HUES64 (cell line): ENCODE measurements around the gene ROPN1B.

Experiments
- H3K27ac ChIP-seq: 2 replicates; pipeline ENCODE4 v1.7.0; 2013; ENCODE audit warnings: low read depth, low read length, inconsistent platforms
- H3K27me3 ChIP-seq: 2 replicates; pipeline ENCODE4 v1.6.1; 2013; ENCODE audit warnings: mild to moderate bottlenecking, low read length; ENCODE audit not compliant: insufficient read depth
- H3K36me3 ChIP-seq: 2 replicates; pipeline ENCODE4 v1.6.1; 2013; ENCODE audit warnings: mild to moderate bottlenecking, low read length; ENCODE audit not compliant: insufficient read depth
- H3K4me1 ChIP-seq: 2 replicates; pipeline ENCODE4 v1.6.1; 2013; ENCODE audit warnings: mild to moderate bottlenecking, low read length, moderate library complexity; ENCODE audit not compliant: insufficient read depth
- H3K4me3 ChIP-seq: 2 replicates; pipeline ENCODE4 v1.5.1; 2013; ENCODE audit warnings: mild to moderate bottlenecking, low read length, moderate library complexity
- H3K9ac ChIP-seq: 2 replicates; pipeline ENCODE4 v1.6.1; 2013; ENCODE audit warnings: mild to moderate bottlenecking, low read depth, low read length
- H3K9me3 ChIP-seq: 2 replicates; pipeline ENCODE4 v1.6.1; 2013; ENCODE audit warnings: low read depth, low read length; ENCODE audit not compliant: insufficient read depth
- WGBS: fragments of 150-250, 120-280 bp; methylation state at CpG from one replicate; pipeline ENCODE4 v1.1.7; 2013; ENCODE audit warnings: missing lambda C conversion rate; 5-methylcytosine and 5-hydroxymethylcytosine counted together

ROPN1B gene

DNA sequence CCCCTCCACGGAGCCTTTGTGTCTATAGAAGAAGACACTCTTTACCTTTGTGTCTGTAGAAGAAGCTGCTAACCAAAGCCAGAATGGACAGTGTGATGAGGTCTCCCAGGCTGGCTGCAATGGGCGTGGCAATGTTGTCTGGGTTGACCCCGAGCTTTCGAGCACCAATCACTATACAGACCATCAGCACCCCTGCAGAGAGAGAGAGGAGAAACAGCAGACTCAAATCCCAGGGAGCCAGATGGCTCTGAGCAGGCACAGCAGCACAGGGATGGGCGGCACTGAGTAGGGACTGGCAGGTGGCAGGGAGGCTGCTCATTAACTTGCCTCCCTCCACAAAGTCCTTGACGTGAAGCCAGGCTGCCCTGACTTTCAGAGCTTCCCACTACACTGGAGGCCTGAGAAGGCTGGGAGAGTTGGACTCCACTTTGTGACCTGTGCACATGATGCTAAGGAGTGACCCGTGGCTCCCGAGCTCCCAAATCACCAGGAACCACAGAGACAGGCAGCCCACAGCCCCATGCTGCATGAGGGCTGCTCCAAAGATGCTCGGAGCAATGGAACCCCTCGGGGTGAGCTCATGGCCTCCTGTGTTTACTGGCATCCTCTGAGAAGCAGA, 53.9 kb downstream of the ROPN1B start:
- H3K27me3 ChIP-seq, result no peaks in the 10 kb centered on the region; the same call in 1 of the 2 replicates
- no peak overlapping the region for H3K27ac ChIP-seq
- H3K9me3 ChIP-seq, result peaks cover 10% of the 10 kb centered on the region
- no peak overlapping the region for H3K4me3 ChIP-seq
- H3K4me1 ChIP-seq, result peaks cover 17% of the 10 kb centered on the region
- WGBS, result 82% methylated on average over 10 of the region's 10 CpGs
- peaks cover 3% of the 10 kb centered on the region; the same call in 1 of the 2 replicates for H3K36me3 ChIP-seq
- no peak overlapping the region for H3K9ac ChIP-seq

GRCh38 chr3:126023390-126023789, 54.4 kb downstream of the ROPN1B start:
- WGBS, result 80% methylated on average over 10 of the region's 10 CpGs
- Histone ChIP-seq H3K36me3 (peaks cover 3% of the 10 kb centered on the region; the same call in 1 of the 2 replicates), H3K9ac (no peak overlapping the region), H3K27me3 (no peaks in the 10 kb centered on the region; the same call in 1 of the 2 replicates), H3K4me1 (peaks cover 17% of the 10 kb centered on the region), H3K9me3 (peaks cover 15% of the 10 kb centered on the region), H3K27ac (no peak overlapping the region), H3K4me3 (no peak overlapping the region)

- H3K27me3 ChIP-seq, result no peaks in the 10 kb centered on the region; the same call in 1 of the 2 replicates
- H3K4me3 ChIP-seq, result no peak overlapping the region
- peaks cover 17% of the 10 kb centered on the region for H3K4me1 ChIP-seq
- peaks cover 24% of the 10 kb centered on the region for H3K9me3 ChIP-seq
- H3K9ac ChIP-seq, result no peak overlapping the region
- peaks cover 3% of the 10 kb centered on the region; the same call in 1 of the 2 replicates for H3K36me3 ChIP-seq
- 94% methylated on average over 9 of the region's 9 CpGs for WGBS
- H3K27ac ChIP-seq, result no peak overlapping the region
These were observed 55.3 kb downstream of the ROPN1B start for GRCh38 chr3:126024049-126024854.

GRCh38 chr3:126025116-126025729, 56.2 kb downstream of the ROPN1B start:
- Histone ChIP-seq H3K4me3 (no peak overlapping the region), H3K9ac (no peak overlapping the region), H3K27ac (no peak overlapping the region), H3K9me3 (peaks cover 29% of the 10 kb centered on the region), H3K27me3 (no peaks in the 10 kb centered on the region; the same call in 1 of the 2 replicates), H3K36me3 (peaks cover 3% of the 10 kb centered on the region; the same call in 1 of the 2 replicates), H3K4me1 (peaks cover 16% of the 10 kb centered on the region)
- 90% methylated on average over 14 of the region's 14 CpGs for WGBS

DNA sequence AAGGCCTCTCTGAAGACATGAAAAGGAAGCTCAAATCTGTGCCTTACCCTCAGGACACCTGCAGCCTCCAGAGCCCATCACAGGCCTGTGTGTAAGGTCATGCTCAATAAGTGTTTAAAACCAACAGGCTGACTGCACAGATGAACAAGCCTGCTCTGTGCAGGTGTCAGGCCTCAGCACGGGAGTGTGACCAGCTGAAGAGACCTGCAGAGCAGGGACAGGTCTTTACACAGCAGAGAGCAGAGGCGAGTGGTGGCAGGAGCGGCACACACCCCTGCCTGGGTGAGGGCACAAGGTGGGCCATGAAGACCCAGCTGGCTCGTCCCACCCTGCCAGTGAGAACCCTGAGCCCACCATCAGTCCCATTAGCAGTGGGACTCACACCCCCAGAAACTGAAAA, 56.9 kb downstream of the ROPN1B start:
- no peak overlapping the region for H3K9ac ChIP-seq
- no peak overlapping the region for H3K4me3 ChIP-seq
- H3K4me1 ChIP-seq, result peaks cover 13% of the 10 kb centered on the region; the same call in 1 of the 2 replicates
- 91% methylated on average over 4 of the region's 4 CpGs for WGBS
- H3K27me3 ChIP-seq, result no peaks in the 10 kb centered on the region; the same call in 1 of the 2 replicates
- peaks cover 29% of the 10 kb centered on the region for H3K9me3 ChIP-seq
- peaks cover 3% of the 10 kb centered on the region; the same call in 1 of the 2 replicates for H3K36me3 ChIP-seq
- no peak overlapping the region for H3K27ac ChIP-seq

GRCh38 chr3:126026277-126026751, 57.3 kb downstream of the ROPN1B start:
- Histone ChIP-seq H3K4me3 (no peak overlapping the region), H3K4me1 (peaks cover 11% of the 10 kb centered on the region; the same call in 1 of the 2 replicates), H3K36me3 (peaks cover 3% of the 10 kb centered on the region; the same call in 1 of the 2 replicates), H3K27ac (no peak overlapping the region), H3K9ac (no peak overlapping the region), H3K27me3 (no peaks in the 10 kb centered on the region; the same call in 1 of the 2 replicates), H3K9me3 (peaks cover 29% of the 10 kb centered on the region)
- 93% methylated on average over 11 of the region's 11 CpGs for WGBS

DNA sequence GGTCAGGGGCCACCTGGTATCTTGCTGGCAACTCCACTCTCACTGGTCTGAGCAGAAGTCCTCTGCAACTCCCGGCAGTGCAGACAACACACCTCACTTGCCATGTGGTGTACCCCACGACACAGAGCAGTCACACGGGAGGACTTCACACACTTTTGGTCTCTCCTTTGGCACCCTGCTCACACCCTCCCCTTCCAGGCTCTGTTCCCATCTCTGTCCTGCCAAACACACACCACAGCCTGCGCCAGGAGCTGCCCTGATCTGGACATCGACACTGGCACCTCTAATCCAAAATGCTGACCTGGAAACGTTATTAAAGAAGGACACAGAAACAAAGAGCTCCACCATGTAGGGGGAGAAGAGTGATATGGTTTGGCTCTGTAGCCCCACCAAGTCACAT, 57.8 kb downstream of the ROPN1B start:
- Histone ChIP-seq H3K9ac (no peak overlapping the region), H3K27me3 (no peaks in the 10 kb centered on the region; the same call in 1 of the 2 replicates), H3K27ac (no peak overlapping the region), H3K36me3 (peaks cover 3% of the 10 kb centered on the region; the same call in 1 of the 2 replicates), H3K4me1 (peaks cover 7% of the 10 kb centered on the region; the same call in 1 of the 2 replicates), H3K9me3 (peaks cover 29% of the 10 kb centered on the region), H3K4me3 (no peak overlapping the region)
- WGBS, result 88% methylated on average over 6 of the region's 6 CpGs

DNA sequence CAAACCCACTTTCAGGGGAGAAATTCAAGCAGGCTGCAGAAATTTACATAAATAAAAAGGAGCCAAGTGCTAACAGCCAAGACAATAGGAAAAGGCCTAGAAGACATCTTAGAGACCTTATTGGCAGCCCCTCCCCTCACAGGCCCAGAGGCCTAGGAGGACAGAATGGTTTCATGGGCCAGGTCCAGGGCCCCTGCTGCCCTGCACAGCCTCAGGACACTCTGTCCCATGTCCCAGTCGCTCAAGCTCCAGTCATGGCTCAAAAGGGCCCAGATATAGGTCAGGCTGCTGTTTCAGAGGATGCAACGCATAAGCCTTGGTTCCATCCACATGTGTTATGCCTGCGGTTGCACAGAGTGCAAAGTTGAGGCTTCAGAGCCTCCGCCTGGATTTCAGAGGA, 59.1 kb downstream of the ROPN1B start:
- H3K27me3 ChIP-seq, result no peaks in the 10 kb centered on the region
- no peaks in the 10 kb centered on the region for H3K4me1 ChIP-seq
- no peak overlapping the region for H3K27ac ChIP-seq
- H3K36me3 ChIP-seq, result peaks cover 3% of the 10 kb centered on the region; the same call in 1 of the 2 replicates
- H3K4me3 ChIP-seq, result no peak overlapping the region
- 94% methylated on average over 4 of the region's 4 CpGs for WGBS
- H3K9ac ChIP-seq, result no peak overlapping the region
- H3K9me3 ChIP-seq, result peaks cover 29% of the 10 kb centered on the region

DNA sequence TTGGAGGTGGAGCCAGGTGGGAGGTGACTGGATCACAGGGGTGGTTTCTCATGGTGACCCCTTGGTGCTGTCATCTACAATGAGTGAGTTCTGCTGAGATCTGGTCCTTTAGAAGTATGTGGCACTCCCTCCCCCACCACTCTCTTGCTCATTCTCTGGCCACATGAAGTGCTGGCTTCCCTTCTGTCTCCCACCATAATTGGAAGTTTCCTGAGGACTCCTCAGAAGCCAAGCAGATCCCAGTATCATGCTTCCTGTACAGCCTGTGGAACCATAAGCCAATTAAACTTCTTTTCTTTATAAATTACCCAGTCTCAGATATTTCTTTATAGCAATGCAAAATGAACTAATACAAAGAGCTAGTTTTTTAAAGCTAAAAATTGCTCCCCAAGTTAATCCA, 60.3 kb downstream of the ROPN1B start:
- H3K9me3 ChIP-seq, result peaks cover 29% of the 10 kb centered on the region
- H3K4me1 ChIP-seq, result no peaks in the 10 kb centered on the region
- peaks cover 3% of the 10 kb centered on the region; the same call in 1 of the 2 replicates for H3K36me3 ChIP-seq
- H3K4me3 ChIP-seq, result no peak overlapping the region
- H3K9ac ChIP-seq, result no peak overlapping the region
- H3K27ac ChIP-seq, result no peak overlapping the region
- no peaks in the 10 kb centered on the region for H3K27me3 ChIP-seq

DNA sequence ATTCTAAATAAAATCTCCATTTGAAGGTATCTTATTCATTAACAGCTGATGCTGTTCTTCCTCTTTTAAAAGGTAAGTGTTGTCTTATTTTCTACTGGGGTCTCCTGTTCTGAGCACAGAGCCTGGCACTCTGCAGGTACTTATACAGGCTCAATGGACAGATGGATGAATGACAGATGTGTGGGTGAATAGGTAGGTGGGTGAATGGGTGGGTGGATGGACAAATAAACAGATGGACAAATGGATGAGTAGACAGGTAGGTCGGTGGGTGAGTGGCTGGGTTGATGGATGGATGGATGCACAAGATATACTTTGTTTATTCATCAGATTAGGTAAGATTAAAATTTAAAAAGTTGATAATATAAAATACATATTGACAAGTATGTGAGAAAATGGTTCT, 61.5 kb downstream of the ROPN1B start:
- no peaks in the 10 kb centered on the region for H3K4me1 ChIP-seq
- H3K27me3 ChIP-seq, result no peaks in the 10 kb centered on the region
- H3K27ac ChIP-seq, result no peak overlapping the region
- H3K9ac ChIP-seq, result no peak overlapping the region
- no peak overlapping the region for H3K4me3 ChIP-seq
- H3K36me3 ChIP-seq, result peaks cover 3% of the 10 kb centered on the region; the same call in 1 of the 2 replicates
- 87% methylated on average over 1 of the region's 1 CpG for WGBS
- H3K9me3 ChIP-seq, result peaks cover 29% of the 10 kb centered on the region
